CD4-positive, alpha-beta memory T cell (primary cell): ENCODE measurements around the gene NEUROG2. TPM values are rescaled to one million over a fixed set of nuclear protein-coding genes. Genes with fewer than 3 reads are reported as not detected.
"Not testable (repeated sequence)": the region's sequence is repeated elsewhere in the genome, so short reads cannot be mapped to it uniquely, and the experiment has no call there.

Experiments
- CTCF ChIA-PET: fragments of 350-600 bp; sonication (Branson Sonifier 250); formaldehyde crosslinking; loops from one replicate; lab custom pipeline; 2021; ENCODE audit warnings: inconsistent platforms; ENCODE audit not compliant: partially characterized antibody; lab: Charles Lee
- POLR2A ChIA-PET: fragments of 350-600 bp; sonication (Branson Sonifier 250); formaldehyde crosslinking; loops from one replicate; lab custom pipeline; 2021; ENCODE audit not compliant: partially characterized antibody; lab: Charles Lee
- DNase-seq, 5 donors: peaks; one replicate each; pipeline versions ENCODE4 v3.0.0 to v3.0.0-alpha.2; 2020 to 2022; ENCODE audit warnings: mixed read lengths in 1 of 5
- H3K27ac ChIP-seq: one replicate; pipeline ENCODE4 v1.7.0; 2013; ENCODE audit warnings: low read depth, low read length
- H3K27me3 ChIP-seq: 2 replicates; pipeline ENCODE4 v1.7.0; 2013; ENCODE audit warnings: mild to moderate bottlenecking, low read length, moderate library complexity; ENCODE audit not compliant: insufficient read depth
- H3K36me3 ChIP-seq: 2 replicates; pipeline ENCODE4 v1.7.0; 2013; ENCODE audit warnings: mild to moderate bottlenecking, low read length, moderate library complexity; ENCODE audit not compliant: insufficient read depth
- H3K4me1 ChIP-seq: 2 replicates; pipeline ENCODE4 v1.7.0; 2013; ENCODE audit warnings: mild to moderate bottlenecking, low read length, moderate library complexity; ENCODE audit not compliant: insufficient read depth
- H3K4me3 ChIP-seq, 2 donors: one replicate each; pipeline ENCODE4 v1.7.0; 2013; ENCODE audit warnings: low read length in 2 of 2, mild to moderate bottlenecking in 1 of 2
- H3K9me3 ChIP-seq, 2 donors: one replicate each; pipeline ENCODE4 v1.7.0; 2013; ENCODE audit warnings: low read length in 2 of 2, control low read depth in 1 of 2; ENCODE audit not compliant: control insufficient read depth in 1 of 2
- H3K27ac Mint-ChIP-seq, 7 donors: one replicate each; pipeline ENCODE4 v1.8.0; 2020 to 2021; ENCODE audit warnings: mixed read lengths in 7 of 7, mild to moderate bottlenecking in 6 of 7, inconsistent platforms in 3 of 7, moderate library complexity in 3 of 7
- H3K27me3 Mint-ChIP-seq, 2 donors: one replicate each; pipeline ENCODE4 v1.8.0; 2020 to 2021; ENCODE audit warnings: mixed read lengths in 2 of 2
- H3K36me3 Mint-ChIP-seq, 2 donors: one replicate each; pipeline ENCODE4 v1.8.0; 2020 to 2021; ENCODE audit warnings: mixed read lengths in 2 of 2, inconsistent platforms in 1 of 2, mild to moderate bottlenecking in 1 of 2
- H3K4me1 Mint-ChIP-seq, 4 donors: one replicate each; pipeline ENCODE4 v1.8.0; 2020 to 2021; ENCODE audit warnings: mixed read lengths in 4 of 4, mild to moderate bottlenecking in 1 of 4
- H3K4me3 Mint-ChIP-seq, 8 donors: one replicate each; pipeline ENCODE4 v1.8.0; 2020 to 2021; ENCODE audit warnings: mixed read lengths in 8 of 8, mild to moderate bottlenecking in 7 of 8, moderate library complexity in 6 of 8, inconsistent platforms in 3 of 8
- H3K9me3 Mint-ChIP-seq, 8 donors: one replicate each; pipeline ENCODE4 v1.8.0; 2020 to 2021; ENCODE audit warnings: mixed read lengths in 8 of 8, mild to moderate bottlenecking in 5 of 8, inconsistent platforms in 3 of 8, moderate library complexity in 1 of 8
- intact Hi-C: fragments of 100-400 bp; cut with micrococcal nuclease; formaldehyde crosslinking; loops from one replicate; pipeline ENCODE4 v1.15.1; 2023
- polyA plus RNA-seq, 2 donors: library from polyadenylated mRNA; unstranded; fragments of 300-500 nt; fragmentation: Illumina TruSeq; gene quantifications; one replicate each; pipeline ENCODE4 v1.2.3, GENCODE V29; 2021
- total RNA-seq, 2 experiments: library from RNA; stranded (reverse); gene quantifications; one replicate each; pipeline ENCODE4 v1.2.3, GENCODE V29; 2021

The NEUROG2 gene
- total and polyA plus RNA-seq, 4 experiments from 2014 or later: not detected

DNA sequence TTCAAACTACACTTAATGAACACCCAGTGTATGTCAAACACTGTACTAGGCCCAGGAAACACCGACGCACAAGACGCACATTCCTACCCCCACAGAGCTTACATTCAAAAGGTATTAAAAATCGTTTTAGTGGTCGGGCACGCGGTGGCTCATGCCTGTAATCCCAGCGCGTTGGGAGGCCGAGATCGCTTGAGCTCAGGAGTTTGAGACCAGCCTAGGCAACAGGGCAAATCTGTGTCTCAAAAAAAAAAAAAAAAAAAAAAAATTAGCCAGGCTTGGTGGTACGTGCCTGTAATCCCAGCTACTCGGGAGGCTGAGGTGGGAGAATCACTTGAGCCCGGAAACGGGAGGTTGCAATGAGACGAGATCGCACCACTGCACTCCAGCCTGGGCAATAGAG lies 6.5 kb upstream of the NEUROG2 start:
- H3K27ac Mint-ChIP-seq: peak overlapping the region in 3 of 7 donors; percentile 50 to 65 (median 62)
- POLR2A ChIA-PET: interaction anchor here (0.8 to 1.3 kb wide), 2 partner anchors 235 to 307 kb away, joined by 3 read pairs; no protein-coding TSS in a partner anchor

DNA sequence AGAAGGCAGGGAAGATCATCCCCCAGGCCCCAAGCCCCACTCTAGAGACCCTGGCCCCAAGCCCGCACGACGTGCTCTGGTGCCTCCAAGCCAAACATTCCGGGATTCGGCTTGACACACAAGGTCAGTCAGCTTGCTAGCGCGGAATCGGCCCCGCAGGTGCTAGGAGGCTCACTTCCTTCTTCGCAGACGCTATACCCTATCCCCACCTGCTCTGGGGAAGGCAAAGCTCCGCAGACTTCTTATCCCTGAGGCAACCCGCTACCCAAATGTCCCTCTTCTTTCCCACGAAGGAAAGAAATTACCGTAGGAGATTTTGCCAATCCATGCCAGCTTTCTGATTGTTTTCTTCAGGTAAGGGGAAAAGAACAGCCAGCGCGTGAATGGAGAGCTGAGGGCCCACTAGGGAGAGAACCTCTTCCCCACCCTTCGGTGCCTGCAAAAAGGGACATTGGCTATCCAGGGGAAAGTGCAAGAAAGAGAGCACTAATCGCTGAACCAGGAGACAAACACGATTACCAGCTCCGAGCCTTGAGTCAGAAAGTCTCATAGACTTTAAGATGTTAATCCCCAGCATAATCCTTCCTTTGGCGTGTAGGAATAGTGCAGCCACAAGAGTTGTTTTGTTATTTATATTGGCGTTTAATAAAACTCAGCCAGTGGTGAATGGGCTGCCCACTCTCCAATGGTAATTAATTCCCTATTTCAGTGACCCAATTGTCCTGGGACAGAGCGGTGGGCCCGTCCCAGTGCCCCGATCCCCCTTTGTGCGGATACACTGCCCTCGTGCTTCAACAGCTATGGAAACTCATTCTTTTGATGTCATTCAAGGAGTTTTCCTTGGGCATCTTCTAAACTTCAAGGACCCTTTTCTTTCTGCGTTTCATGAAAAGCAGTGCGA lies 5.4 kb upstream of the NEUROG2 start:
- CTCF ChIA-PET: interaction anchor here (0.6 to 4.4 kb wide), 6 partner anchors 11 to 423 kb away, joined by 3 to 67 read pairs (median 5); no protein-coding TSS in a partner anchor
- Histone ChIP-seq H3K27ac (no peak overlapping the region), H3K4me3 (no peak overlapping the region), H3K9me3 (no peaks in the 10 kb centered on the region), H3K4me1 (peaks cover 43% of the 10 kb centered on the region), H3K36me3 (no peaks in the 10 kb centered on the region), H3K27me3 (peaks cover 67% of the 10 kb centered on the region)
- Mint-ChIP-seq H3K4me3 (peak overlapping the region in 4 of 8 donors; percentile 39 to 67 (median 53)), H3K27me3 (peaks cover 61 to 64% of the 10 kb centered on the region in 2 donors), H3K4me1 (peaks cover 22 to 73% (median 36%) of the 10 kb centered on the region in 4 donors), H3K9me3 (peaks cover 0 to 19% (median 14%) of the 10 kb centered on the region in 8 donors), H3K27ac (peak overlapping the region in 2 of 7 donors; percentile 58 to 81), H3K36me3 (no peaks in the 10 kb centered on the region)
- intact Hi-C loops: loop anchor here (5.0 kb wide), 1 partner anchor 374 kb away; the partner anchor contains the start of gene FAM241A
- POLR2A ChIA-PET: interaction anchor here (1.4 kb wide), 1 partner anchor 219 kb away, joined by 4 read pairs; no protein-coding TSS in a partner anchor
- DNase-seq: no peak

More for the DNA sequence above, 6.5 kb upstream of the NEUROG2 start:
- H3K36me3 Mint-ChIP-seq, H3K27ac ChIP-seq, H3K9me3 ChIP-seq, H3K36me3 ChIP-seq, DNase-seq, H3K4me3 ChIP-seq: not testable (repeated sequence)
- H3K9me3 Mint-ChIP-seq: peaks cover 0 to 19% (median 14%) of the 10 kb centered on the region in 8 donors
- intact Hi-C loops: loop anchor here (5.0 kb wide), 1 partner anchor 375 kb away; the partner anchor contains the start of gene FAM241A
- H3K4me3 Mint-ChIP-seq: peak overlapping the region in 7 of 8 donors; percentile 21 to 94 (median 88)
- peaks cover 18 to 62% (median 28%) of the 10 kb centered on the region in 4 donors for H3K4me1 Mint-ChIP-seq
- H3K27me3 ChIP-seq: peaks cover 60% of the 10 kb centered on the region
- peaks cover 57 to 59% of the 10 kb centered on the region in 2 donors for H3K27me3 Mint-ChIP-seq
- CTCF ChIA-PET: interaction anchor here (0.8 to 4.4 kb wide), 17 partner anchors 8 to 424 kb away, joined by 3 to 67 read pairs (median 4); no protein-coding TSS in a partner anchor
- H3K4me1 ChIP-seq: peaks cover 32% of the 10 kb centered on the region

- Histone ChIP-seq H3K4me3 (no peak overlapping the region), H3K36me3 (no peaks in the 10 kb centered on the region), H3K27me3 (peaks cover 67% of the 10 kb centered on the region), H3K27ac (no peak overlapping the region), H3K4me1 (peaks cover 49% of the 10 kb centered on the region), H3K9me3 (no peaks in the 10 kb centered on the region)
- ChIA-PET CTCF (interaction anchor here (0.6 to 1.2 kb wide), 4 partner anchors 10 to 422 kb away, joined by 3 read pairs; no protein-coding TSS in a partner anchor), POLR2A (interaction anchor here (1.0 to 1.4 kb wide), 2 partner anchors 11 to 218 kb away, joined by 4 read pairs; no protein-coding TSS in a partner anchor)
- H3K9me3 Mint-ChIP-seq: peaks cover 0 to 19% (median 14%) of the 10 kb centered on the region in 8 donors
- no peaks in the 10 kb centered on the region for H3K36me3 Mint-ChIP-seq
- peaks cover 26 to 80% (median 41%) of the 10 kb centered on the region in 4 donors for H3K4me1 Mint-ChIP-seq
- DNase-seq: no peak
- peaks cover 59 to 67% of the 10 kb centered on the region in 2 donors for H3K27me3 Mint-ChIP-seq
- peak overlapping the region in 5 of 8 donors; percentile 17 to 67 (median 35) for H3K4me3 Mint-ChIP-seq
- intact Hi-C loops: loop anchor here (5.0 kb wide), 1 partner anchor 373 kb away; the partner anchor contains the start of gene FAM241A
- peak overlapping the region in 2 of 7 donors; percentile 58 to 81 for H3K27ac Mint-ChIP-seq
Measured at GRCh38 chr4:112520598-112521122, 4.7 kb upstream of the NEUROG2 start.

GRCh38 chr4:112519689-112520597 lies 4.0 kb upstream of the NEUROG2 start:
- Histone ChIP-seq H3K27me3 (peaks cover 67% of the 10 kb centered on the region), H3K4me3 (no peak overlapping the region), H3K4me1 (peaks cover 49% of the 10 kb centered on the region), H3K27ac (no peak overlapping the region), H3K9me3 (no peaks in the 10 kb centered on the region), H3K36me3 (no peaks in the 10 kb centered on the region)
- peaks cover 28 to 87% (median 46%) of the 10 kb centered on the region in 4 donors for H3K4me1 Mint-ChIP-seq
- intact Hi-C loops: loop anchor here (5.0 kb wide), 1 partner anchor 373 kb away; the partner anchor contains the start of gene FAM241A
- ChIA-PET POLR2A (interaction anchor here (1.0 to 1.4 kb wide), 2 partner anchors 10 to 218 kb away, joined by 4 read pairs; no protein-coding TSS in a partner anchor), CTCF (interaction anchor here (1.0 to 1.2 kb wide), 2 partner anchors 9 to 192 kb away, joined by 3 read pairs; no protein-coding TSS in a partner anchor)
- no peak for DNase-seq
- H3K9me3 Mint-ChIP-seq: peaks cover 0 to 23% (median 14%) of the 10 kb centered on the region in 8 donors
- peak overlapping the region in 3 of 8 donors; percentile 9 to 46 (median 43) for H3K4me3 Mint-ChIP-seq
- H3K27me3 Mint-ChIP-seq: peaks cover 62 to 70% of the 10 kb centered on the region in 2 donors
- peak overlapping the region in 2 of 7 donors; percentile 58 to 76 for H3K27ac Mint-ChIP-seq
- peaks cover 0 to 2% of the 10 kb centered on the region in 2 donors for H3K36me3 Mint-ChIP-seq

GRCh38 chr4:112518675-112519074 lies 2.7 kb upstream of the NEUROG2 start:
- peaks cover 0 to 25% (median 16%) of the 10 kb centered on the region in 8 donors for H3K9me3 Mint-ChIP-seq
- H3K27me3 Mint-ChIP-seq: peaks cover 71 to 75% of the 10 kb centered on the region in 2 donors
- peaks cover 0 to 2% of the 10 kb centered on the region in 2 donors for H3K36me3 Mint-ChIP-seq
- no peaks in the 10 kb centered on the region for H3K9me3 ChIP-seq
- ChIA-PET POLR2A (no interaction called here), CTCF (no interaction called here)
- no peaks in the 10 kb centered on the region for H3K36me3 ChIP-seq
- no peak overlapping the region for H3K4me3 ChIP-seq
- H3K4me1 ChIP-seq: peaks cover 54% of the 10 kb centered on the region
- no peak overlapping the region for H3K27ac ChIP-seq
- peaks cover 37 to 89% (median 56%) of the 10 kb centered on the region in 4 donors for H3K4me1 Mint-ChIP-seq
- peak overlapping the region in 1 of 7 donors; percentile 58 for H3K27ac Mint-ChIP-seq
- peaks cover 78% of the 10 kb centered on the region for H3K27me3 ChIP-seq
- DNase-seq: no peak
- intact Hi-C loops: no loop called here
- peak overlapping the region in 2 of 8 donors; percentile 9 to 22 for H3K4me3 Mint-ChIP-seq

GRCh38 chr4:112517911-112518310 lies 1.9 kb upstream of the NEUROG2 start:
- Histone ChIP-seq H3K4me3 (no peak overlapping the region), H3K9me3 (no peaks in the 10 kb centered on the region), H3K27me3 (peaks cover 79% of the 10 kb centered on the region), H3K27ac (no peak overlapping the region), H3K4me1 (peaks cover 46% of the 10 kb centered on the region), H3K36me3 (no peaks in the 10 kb centered on the region)
- DNase-seq: no peak
- Mint-ChIP-seq H3K4me1 (peaks cover 32 to 83% (median 51%) of the 10 kb centered on the region in 4 donors), H3K9me3 (peaks cover 0 to 25% (median 16%) of the 10 kb centered on the region in 8 donors), H3K4me3 (peak overlapping the region in 7 of 8 donors; percentile 10 to 86 (median 81)), H3K27ac (peak overlapping the region in 1 of 7 donors; percentile 52), H3K36me3 (peaks cover 0 to 2% of the 10 kb centered on the region in 2 donors), H3K27me3 (peaks cover 73 to 74% of the 10 kb centered on the region in 2 donors)
- intact Hi-C loops: loop anchor here (2.0 kb wide), 1 partner anchor 285 kb away; no protein-coding TSS in a partner anchor
- POLR2A ChIA-PET: no interaction called here
- CTCF ChIA-PET: interaction anchor here (1.5 kb wide), 1 partner anchor 190 kb away, joined by 4 read pairs; no protein-coding TSS in a partner anchor
